Dermis blood vessel endothelial cell (primary cell): ENCODE measurements around the gene MARCKS. TPM values are rescaled to one million over a fixed set of nuclear protein-coding genes. Genes with fewer than 3 reads are reported as not detected.

Experiments used
- DNase-seq: peaks from one replicate; pipeline ENCODE4 v3.0.0; 2010
- total RNA-seq: library from RNA; depleted of rRNA; stranded (reverse); fragments of >200 nt; gene quantifications from 2 replicates; pipeline ENCODE4 v1.2.3, GENCODE V29; 2014

The MARCKS gene
- total RNA-seq, 1 donor from 2014 or later = 333 TPM

- peak; percentile 90 for DNase-seq
Measured at GRCh38 chr6:113854531-113855499, 2.3 kb upstream of the MARCKS start.

- peak; percentile 72 for DNase-seq
Measured at GRCh38 chr6:113855500-113856374, 1.4 kb upstream of the MARCKS start.

- no peak for DNase-seq
Measured at GRCh38 chr6:113856375-113856624, 845 bp upstream of the MARCKS start.

- peak; percentile 65 for DNase-seq
Measured at GRCh38 chr6:113857556-113858479, 673 bp downstream of the MARCKS start.

- peak; percentile 96 for DNase-seq
Measured at GRCh38 chr6:113858480-113859348, 1.6 kb downstream of the MARCKS start.

GRCh38 chr6:113859349-113860180 lies 2.4 kb downstream of the MARCKS start:
- DNase-seq = peak; percentile 61

GRCh38 chr6:113860181-113860955 lies 3.2 kb downstream of the MARCKS start:
- peak; percentile 52 for DNase-seq

- no peak for DNase-seq
Measured at GRCh38 chr6:113862112-113862511, 5.0 kb downstream of the MARCKS start.

- DNase-seq = no peak
Measured at GRCh38 chr6:113870917-113871316, 13.8 kb downstream of the MARCKS start.

GRCh38 chr6:113871975-113872374 lies 14.8 kb downstream of the MARCKS start:
- no peak for DNase-seq

- peak; percentile 50 for DNase-seq
Measured at GRCh38 chr6:113873043-113873667, 16.0 kb downstream of the MARCKS start.

- no peak for DNase-seq
Measured at GRCh38 chr6:113875470-113875869, 18.3 kb downstream of the MARCKS start.

- DNase-seq = no peak
Measured at GRCh38 chr6:113876695-113877094, 19.6 kb downstream of the MARCKS start.

GRCh38 chr6:113879186-113880096 lies 22.3 kb downstream of the MARCKS start:
- DNase-seq = peak; percentile 94

- no peak for DNase-seq
Measured at GRCh38 chr6:113881478-113881980, 24.4 kb downstream of the MARCKS start.

- DNase-seq = no peak
Measured at GRCh38 chr6:113882336-113883022, 25.3 kb downstream of the MARCKS start.

GRCh38 chr6:113884011-113884410 lies 26.9 kb downstream of the MARCKS start:
- DNase-seq = no peak
